ENCODE data around the gene PANK4. TPM values are rescaled to one million over a fixed set of nuclear protein-coding genes. Genes with fewer than 3 reads are reported as not detected.

The PANK4 gene
- total RNA-seq, 1 donor from 2014 or later = 50.8 TPM

DNA sequence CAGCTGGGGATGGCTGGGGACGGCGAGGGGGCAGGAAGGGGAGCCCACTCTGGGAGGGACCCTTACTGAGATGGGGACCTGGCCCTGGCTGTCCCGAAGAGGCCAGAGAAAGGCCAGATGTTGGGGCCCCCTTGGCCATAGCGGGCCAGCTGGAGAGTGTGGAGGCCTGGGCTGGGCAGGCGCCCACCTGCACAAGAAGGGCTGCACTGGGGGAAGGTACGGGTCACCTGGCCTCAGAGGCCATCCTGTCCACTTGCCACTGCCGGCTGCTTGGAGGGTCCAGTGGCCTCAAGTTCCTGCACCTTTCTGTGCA is 55.3 kb downstream of the PANK4 start:
- TF ChIP-seq, protein P1, sequence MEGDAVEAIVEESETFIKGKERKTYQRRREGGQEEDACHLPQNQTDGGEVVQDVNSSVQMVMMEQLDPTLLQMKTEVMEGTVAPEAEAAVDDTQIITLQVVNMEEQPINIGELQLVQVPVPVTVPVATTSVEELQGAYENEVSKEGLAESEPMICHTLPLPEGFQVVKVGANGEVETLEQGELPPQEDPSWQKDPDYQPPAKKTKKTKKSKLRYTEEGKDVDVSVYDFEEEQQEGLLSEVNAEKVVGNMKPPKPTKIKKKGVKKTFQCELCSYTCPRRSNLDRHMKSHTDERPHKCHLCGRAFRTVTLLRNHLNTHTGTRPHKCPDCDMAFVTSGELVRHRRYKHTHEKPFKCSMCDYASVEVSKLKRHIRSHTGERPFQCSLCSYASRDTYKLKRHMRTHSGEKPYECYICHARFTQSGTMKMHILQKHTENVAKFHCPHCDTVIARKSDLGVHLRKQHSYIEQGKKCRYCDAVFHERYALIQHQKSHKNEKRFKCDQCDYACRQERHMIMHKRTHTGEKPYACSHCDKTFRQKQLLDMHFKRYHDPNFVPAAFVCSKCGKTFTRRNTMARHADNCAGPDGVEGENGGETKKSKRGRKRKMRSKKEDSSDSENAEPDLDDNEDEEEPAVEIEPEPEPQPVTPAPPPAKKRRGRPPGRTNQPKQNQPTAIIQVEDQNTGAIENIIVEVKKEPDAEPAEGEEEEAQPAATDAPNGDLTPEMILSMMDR (IDR thresholded peaks at IDR 0.05; ENCODE audit: unreplicated experiment) = no peak
- Mint-ChIP-seq H3K4me1 (peaks cover 3% of the 10 kb centered on the region), H3K9me3 (no peaks in the 10 kb centered on the region), H3K4me3 (no peak overlapping the region), H3K27ac (no peak overlapping the region), H3K36me3 (no peaks in the 10 kb centered on the region), H3K27me3 (ENCODE audit: low read depth) (peaks cover 21% of the 10 kb centered on the region)
- no peak for DNase-seq (ENCODE audit: low spot score in 2 of 2, unreplicated experiment in 2 of 2)

DNA sequence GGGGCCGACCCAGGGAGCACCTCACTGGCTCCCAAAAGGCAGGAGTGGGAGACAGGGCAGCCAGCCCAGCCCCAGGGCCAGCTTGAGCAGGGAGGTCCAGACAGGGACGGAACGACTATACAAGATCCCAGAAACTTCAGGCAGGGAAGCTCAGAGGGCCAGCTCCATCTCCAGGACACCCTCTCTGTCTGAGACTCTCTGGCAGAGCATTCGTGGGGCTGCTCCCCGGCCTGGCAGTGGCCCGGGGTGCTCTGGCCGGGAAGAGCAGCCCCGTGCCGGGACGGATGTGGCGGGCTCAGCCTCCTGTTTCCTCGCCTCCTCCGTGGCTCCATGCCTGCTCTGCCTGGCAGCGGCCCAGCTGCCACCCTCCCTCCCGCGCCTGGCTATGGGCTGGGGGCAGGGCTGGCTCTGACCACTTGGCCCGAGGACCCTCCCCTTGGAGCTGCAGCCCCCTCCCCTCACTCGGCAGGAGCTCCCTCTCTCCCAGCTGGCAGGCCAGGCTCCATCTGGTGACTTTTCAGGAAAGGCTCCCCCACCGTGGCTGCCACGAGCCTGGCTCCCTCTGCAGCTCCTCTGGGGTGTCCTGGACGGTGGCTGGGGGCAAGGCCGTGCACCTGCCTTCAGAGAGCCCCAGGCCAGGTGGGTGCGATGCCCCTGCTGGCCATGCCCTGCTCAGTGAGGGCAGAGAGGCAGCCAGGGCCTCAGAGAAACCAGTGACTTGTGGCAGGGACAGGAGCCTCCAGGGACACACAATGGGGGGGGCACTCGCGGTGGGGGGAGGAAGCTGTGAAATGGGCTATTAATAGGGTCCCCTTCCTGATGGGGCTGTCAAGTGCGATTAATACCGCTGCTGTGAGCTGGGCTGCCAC is 55.9 kb downstream of the PANK4 start:
- TF ChIP-seq, protein P1 (IDR thresholded peaks at IDR 0.05; ENCODE audit: unreplicated experiment) = no peak
- Mint-ChIP-seq H3K9me3 (no peaks in the 10 kb centered on the region), H3K27me3 (ENCODE audit: low read depth) (peaks cover 21% of the 10 kb centered on the region), H3K4me1 (peaks cover 3% of the 10 kb centered on the region), H3K36me3 (no peaks in the 10 kb centered on the region), H3K27ac (no peak overlapping the region), H3K4me3 (no peak overlapping the region)
- no peak for DNase-seq (ENCODE audit: low spot score in 2 of 2, unreplicated experiment in 2 of 2)

DNA sequence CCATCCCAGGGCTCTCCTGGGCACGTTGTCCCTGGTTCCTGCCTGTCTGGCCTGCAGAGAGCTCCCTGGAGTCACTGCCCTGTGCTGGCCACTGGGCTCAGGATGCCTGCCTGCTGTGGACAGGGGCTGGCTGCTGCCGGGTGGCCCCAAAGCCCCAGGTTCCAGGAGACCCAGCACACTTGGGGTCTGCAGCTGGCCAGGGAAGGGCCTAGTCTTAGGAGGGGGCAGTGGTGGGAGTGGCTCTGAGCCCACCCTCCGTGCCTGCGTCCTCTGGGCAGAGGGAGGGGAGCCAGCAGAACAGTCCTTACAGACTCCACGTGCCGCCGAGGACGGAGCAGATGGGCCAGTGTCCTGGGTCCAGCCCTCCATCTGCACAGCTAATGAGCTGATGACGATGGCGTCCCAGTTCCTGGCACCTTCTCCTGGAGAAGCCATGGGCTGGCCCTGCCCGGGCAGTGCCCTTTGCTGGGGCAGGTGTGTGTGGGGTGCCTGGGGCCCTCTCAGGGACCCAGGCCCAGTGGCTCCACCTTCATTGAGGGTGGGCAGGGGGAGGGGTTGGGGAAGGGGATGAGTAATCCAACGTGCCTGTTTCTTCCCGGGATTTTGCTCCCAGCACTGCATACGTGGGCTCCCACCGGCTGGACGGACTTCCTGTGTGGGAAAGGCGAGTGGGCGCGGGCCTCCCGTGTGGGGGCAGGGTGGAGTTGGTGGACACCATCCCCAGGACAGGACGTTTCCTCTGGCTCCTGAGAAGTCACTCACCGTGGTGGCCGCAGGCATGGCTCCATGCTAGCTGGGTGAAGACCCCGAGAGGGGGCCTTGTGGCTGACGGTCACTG is 57.1 kb downstream of the PANK4 start:
- H3K36me3 Mint-ChIP-seq = no peaks in the 10 kb centered on the region
- no peak overlapping the region for H3K27ac Mint-ChIP-seq
- H3K9me3 Mint-ChIP-seq = no peaks in the 10 kb centered on the region
- DNase-seq (ENCODE audit: low spot score in 2 of 2, unreplicated experiment in 2 of 2) = no peak
- TF ChIP-seq, protein P1 (IDR thresholded peaks at IDR 0.05; ENCODE audit: unreplicated experiment) = no peak
- H3K4me1 Mint-ChIP-seq = peaks cover 3% of the 10 kb centered on the region
- peaks cover 27% of the 10 kb centered on the region for H3K27me3 Mint-ChIP-seq (ENCODE audit: low read depth)
- no peak overlapping the region for H3K4me3 Mint-ChIP-seq

DNA sequence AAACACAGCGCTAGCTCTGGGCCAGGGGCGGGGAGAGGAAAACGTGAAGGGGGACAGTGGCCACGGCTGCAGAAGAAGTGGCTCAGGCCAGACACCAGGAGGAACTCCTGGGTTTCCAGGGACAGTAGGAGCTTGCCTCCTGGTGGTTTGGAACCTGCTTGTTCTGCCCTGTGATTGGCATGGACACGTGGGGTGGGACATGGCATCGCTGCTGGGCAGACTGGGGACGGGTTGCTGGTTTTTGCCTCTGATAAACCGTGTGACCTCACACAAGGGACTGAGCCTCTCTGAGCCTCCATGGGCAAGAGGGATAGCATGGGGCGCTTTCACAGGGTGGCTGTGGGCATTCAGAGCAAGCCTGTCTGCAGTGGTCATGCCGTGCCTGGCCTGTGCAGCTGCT is 57.9 kb downstream of the PANK4 start:
- TF ChIP-seq, protein P1 (IDR thresholded peaks at IDR 0.05; ENCODE audit: unreplicated experiment) = no peak
- H3K4me1 Mint-ChIP-seq = no peaks in the 10 kb centered on the region
- no peak overlapping the region for H3K27ac Mint-ChIP-seq
- peaks cover 29% of the 10 kb centered on the region for H3K27me3 Mint-ChIP-seq (ENCODE audit: low read depth)
- H3K36me3 Mint-ChIP-seq = no peaks in the 10 kb centered on the region
- H3K9me3 Mint-ChIP-seq = no peaks in the 10 kb centered on the region
- no peak overlapping the region for H3K4me3 Mint-ChIP-seq
- DNase-seq (ENCODE audit: low spot score in 2 of 2, unreplicated experiment in 2 of 2) = no peak

DNA sequence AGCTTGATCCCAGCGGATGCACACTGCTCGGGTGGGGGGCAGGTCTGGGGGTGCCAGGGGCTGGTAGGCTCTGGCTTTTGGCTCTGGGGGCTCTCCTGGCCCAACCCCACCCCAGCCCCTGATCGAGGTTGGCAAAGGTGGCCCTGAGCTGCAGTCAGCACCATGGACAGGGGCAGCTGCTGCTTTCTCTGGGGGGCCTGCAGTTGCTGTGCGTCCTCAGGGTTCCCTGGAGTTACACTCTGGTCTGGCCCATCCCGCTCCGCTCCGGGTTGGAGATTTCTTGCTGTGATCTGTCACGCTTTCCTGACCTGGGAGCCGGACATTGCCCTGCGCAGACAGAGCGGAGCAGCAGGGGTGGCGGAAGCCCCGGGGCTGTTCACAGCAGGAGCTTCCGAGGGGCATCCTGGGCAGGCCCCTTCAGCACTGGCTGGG is 58.3 kb downstream of the PANK4 start:
- peak; percentile 56 to 82 for DNase-seq (ENCODE audit: low spot score in 2 of 2, unreplicated experiment in 2 of 2)
- TF ChIP-seq, protein P1 (IDR thresholded peaks at IDR 0.05; ENCODE audit: unreplicated experiment) = no peak
- Mint-ChIP-seq H3K4me3 (no peak overlapping the region), H3K9me3 (no peaks in the 10 kb centered on the region), H3K4me1 (peaks cover 3% of the 10 kb centered on the region), H3K27me3 (ENCODE audit: low read depth) (peaks cover 31% of the 10 kb centered on the region), H3K36me3 (no peaks in the 10 kb centered on the region), H3K27ac (no peak overlapping the region)

Measured in mesothelial cell of epicardium (in vitro differentiated cells).